LNCaP clone FGC (cell line): ENCODE measurements around the gene ZNF740.

Experiments used
- DNase-seq: peaks from one replicate; pipeline ENCODE4 v3.0.0-alpha.2; 2011; ENCODE audit warnings: low read depth
- H3K4me3 ChIP-seq: 2 replicates; pipeline ENCODE4 v1.5.1; 2011; ENCODE audit warnings: mild to moderate bottlenecking, low read depth, low read length, control low read depth
- CTCF ChIP-seq: IDR thresholded peaks from 2 replicates; pipeline ENCODE4 v1.5.1; 2012; ENCODE audit warnings: mild to moderate bottlenecking; ENCODE audit not compliant: control insufficient read depth, insufficient read depth; ENCODE audit errors: extremely low read depth

Gene ZNF740

DNA sequence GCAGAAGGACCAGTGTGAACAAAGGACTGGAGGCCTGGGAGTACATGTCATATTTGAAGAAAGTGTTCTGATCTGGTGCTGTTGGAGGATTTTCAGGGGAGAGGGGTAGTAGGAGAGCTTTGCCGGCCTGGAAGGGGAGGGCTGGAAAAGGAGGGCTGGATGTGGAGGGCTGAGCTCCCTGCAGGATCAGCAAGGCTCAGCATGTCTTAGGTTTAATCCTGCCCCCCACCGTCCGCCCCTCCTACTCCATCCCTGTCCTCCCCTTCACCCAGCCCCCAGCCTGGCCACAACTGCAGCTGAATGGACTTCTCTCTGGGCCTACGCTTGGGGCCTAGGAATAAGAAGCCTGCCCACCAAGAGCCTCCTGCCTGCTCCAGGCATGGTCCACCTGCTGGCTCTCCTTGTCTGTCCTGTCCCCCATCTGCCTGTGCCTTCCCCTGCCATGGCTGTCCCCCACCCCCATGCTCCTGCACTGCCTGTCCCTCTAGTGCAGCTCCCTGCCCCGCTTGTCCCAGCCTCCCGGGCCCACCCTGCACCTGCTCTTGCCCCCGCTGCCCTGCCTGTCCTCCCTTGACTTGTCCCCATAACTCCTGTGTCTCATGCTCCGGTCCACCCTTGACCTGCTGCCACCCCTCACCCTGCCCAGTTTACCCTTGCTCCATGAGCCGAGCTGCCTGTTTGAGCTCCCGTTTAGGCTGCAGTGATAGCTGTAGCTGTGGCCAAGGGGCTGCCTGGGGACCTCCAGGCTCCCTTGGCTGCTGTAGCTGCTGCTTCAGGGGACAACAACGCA, 61.3 kb downstream of the ZNF740 start:
- TF ChIP-seq CTCF, result no peak
- no peak overlapping the region for H3K4me3 ChIP-seq

GRCh38 chr12:53244337-53244736, 63.8 kb downstream of the ZNF740 start:
- TF ChIP-seq CTCF, result no peak
- H3K4me3 ChIP-seq, result no peak overlapping the region
- DNase-seq, result no peak

More for the DNA sequence above, 61.3 kb downstream of the ZNF740 start:
- DNase-seq, result no peak
